Heart right ventricle (tissue), 16 donors: ENCODE measurements around the gene UBA5. TPM values are rescaled to one million over a fixed set of nuclear protein-coding genes. Genes with fewer than 3 reads are reported as not detected.

ENCODE experiments used
- ATAC-seq, 8 donors: fragments of 200-7000 bp; cut with Tn5 transposase; one replicate each; pipeline ENCODE4 v1.9.1; 2020; ENCODE audit warnings: mild to moderate bottlenecking in 8 of 8, moderate library complexity in 8 of 8, moderate number of reproducible peaks in 1 of 8
- DNase-seq, 2 donors: peaks; one replicate each; pipeline ENCODE4 v3.0.0-alpha.2; 2020
- H3K27ac ChIP-seq, 10 donors: fragments of 200-600 bp; sonication (generic) in 2 of 10; one replicate each; pipeline versions ENCODE4 v1.5.0 to v1.8.0; 2020 to 2022; ENCODE audit warnings: mild to moderate bottlenecking in 3 of 10
- H3K27me3 ChIP-seq, 7 donors: fragments of 200-600 bp; one replicate each; pipeline ENCODE4 v1.8.0; 2021 to 2022; ENCODE audit warnings: mild to moderate bottlenecking in 2 of 7
- H3K36me3 ChIP-seq, 9 donors: fragments of 200-600 bp; sonication (generic) in 1 of 9; one replicate each; pipeline versions ENCODE4 v1.5.0 to v1.8.0; 2020 to 2022; ENCODE audit warnings: mild to moderate bottlenecking in 2 of 9
- H3K4me1 ChIP-seq, 9 donors: fragments of 200-600 bp; sonication (generic) in 1 of 9; one replicate each; pipeline versions ENCODE4 v1.5.0 to v1.8.0; 2020 to 2022; ENCODE audit warnings: mild to moderate bottlenecking in 4 of 9
- H3K4me3 ChIP-seq, 10 donors: fragments of 200-600 bp; sonication (generic) in 2 of 10; one replicate each; pipeline versions ENCODE4 v1.5.0 to v1.8.0; 2020 to 2022; ENCODE audit warnings: mild to moderate bottlenecking in 7 of 10, moderate library complexity in 2 of 10
- H3K9me3 ChIP-seq, 11 donors: fragments of 200-600 bp in 10 of 11; sonication (generic) in 2 of 11; one replicate each; pipeline versions ENCODE4 v1.5.0 to v1.8.0; 2013 to 2022; ENCODE audit warnings: mild to moderate bottlenecking in 2 of 11, control low read depth in 1 of 11, moderate library complexity in 1 of 11
- CTCF ChIP-seq, 9 donors: fragments of 200-600 bp; sonication (generic) in 2 of 9; IDR thresholded peaks; one replicate each; pipeline versions ENCODE4 v1.5.0 to v1.8.0; 2021 to 2022; ENCODE audit warnings: antibody characterized with exemption in 9 of 9, mild to moderate bottlenecking in 5 of 9, moderate library complexity in 1 of 9
- WGBS, 2 donors: extraction: QIAGEN DNeasy Blood & Tissue Kit; methylation state at CpG; one replicate each; pipeline ENCODE4 v1.1.7; 2013; ENCODE audit warnings: inconsistent platforms in 1 of 2; 5-methylcytosine and 5-hydroxymethylcytosine counted together
- intact Hi-C, 10 donors: fragments of 100-400 bp; cut with DNase I; formaldehyde crosslinking; loops; one replicate each; pipeline versions ENCODE4 v1.11.1 to v1.14.2; 2022
- polyA plus RNA-seq, 2 donors: library from polyadenylated mRNA; stranded (reverse); fragments of 200-250 nt; gene quantifications; one replicate each; pipeline ENCODE4 v1.2.3, GENCODE V29; 2013
- total RNA-seq, 10 donors: library from RNA; stranded (reverse); fragmentation: NEBNext Ultra II Directional in 3 of 10; extraction: Animal tissue kit (Norgen Biotek cat#: 25700) in 3 of 10; gene quantifications; one replicate each; pipeline versions ENCODE4 v1.2.1 to v1.2.4, GENCODE V29; 2021 to 2023
- donor health status: Arrhythmogenic right ventricular cardiomyopathy.
- donor health status: ischemic (EF 13 %, LVEDD 7.1; RV severe dilation, severe dysfunction).
- donor health status: healthy with polysubstance abuse.
- donor health status: DM: no; HTN: yes; CAD: no.
- donor health status: DM: no; HTN: no; CAD: no.
- donor health status: ischemic (EF 25% LVEDD 6.9; RV normal size, moderate dysfunction).
- donor health status: ischemic (EF 25% LVEDD 5.7; RV mildly dilated, moderate dysfunction).
- donor health status: healthy.
- donor health status: DM: yes; HTN: yes; CAD: no.
- donor health status: Ischemic cardiomyopathy.
- donor health status: ischemic (EF 35%, LVEDD 5.7; RV mildly dilated, moderate dysfunction).
- donor health status: nonischemic (EF 11% LVEDD 7.7; RV severe dilation, severe dysfunction).
- donor health status: DM: yes; HTN: yes; CAD: no.
- donor health status: PGD.
- donor health status: ischemic (EF 29% LVEDD 5.4; RV normal size, mild dysfunction).
- donor health status: nonischemic (EF 23%, LVEDD 6.1; RV moderate dilation, normal function).

Gene UBA5
- total and polyA plus RNA-seq, 12 donors: 29.8 to 43.1 (median 37.6) TPM

- DNase-seq: no peak
- Histone ChIP-seq H3K36me3 (peaks cover 0 to 84% (median 13%) of the 10 kb centered on the region in 9 donors), H3K27me3 (no peaks in the 10 kb centered on the region), H3K27ac (no peak overlapping the region), H3K9me3 (no peaks in the 10 kb centered on the region), H3K4me1 (peaks cover 0 to 34% (median 23%) of the 10 kb centered on the region in 9 donors), H3K4me3 (no peak overlapping the region)
- intact Hi-C loops: loop anchor here in 1 of 10 donors (10.0 kb wide), 1 partner anchor 45 kb away; no protein-coding TSS in a partner anchor
- WGBS, 2 donors: 92 to 95% methylated on average over 5 of the region's 5 CpGs
- TF ChIP-seq CTCF (IDR thresholded peaks at IDR 0.05): no peak
- no peak for ATAC-seq
These were observed 9.2 kb downstream of the UBA5 start for GRCh38 chr3:132669256-132669777.

GRCh38 chr3:132675408-132675807 is 15.3 kb downstream of the UBA5 start:
- H3K36me3 ChIP-seq: peaks cover 0 to 100% (median 36%) of the 10 kb centered on the region in 9 donors
- intact Hi-C loops: loop anchor here in 1 of 10 donors (5.0 kb wide), 1 partner anchor 37 kb away; no protein-coding TSS in a partner anchor
- DNase-seq: no peak

GRCh38 chr3:132679911-132680310 is 19.8 kb downstream of the UBA5 start:
- ATAC-seq (no peak), DNase-seq (no peak)
- H3K27me3 ChIP-seq: no peaks in the 10 kb centered on the region
- no peaks in the 10 kb centered on the region for H3K9me3 ChIP-seq
- no peak overlapping the region for H3K27ac ChIP-seq
- no peaks in the 10 kb centered on the region for H3K4me1 ChIP-seq
- H3K4me3 ChIP-seq: no peak overlapping the region
- intact Hi-C loops: loop anchor here in 1 of 10 donors (5.0 kb wide), 1 partner anchor 32 kb away; no protein-coding TSS in a partner anchor
- TF ChIP-seq CTCF (IDR thresholded peaks at IDR 0.05): no peak
- 91 to 93% methylated on average over 5 of the region's 5 CpGs for WGBS, 2 donors
- H3K36me3 ChIP-seq: peaks cover 0 to 100% (median 56%) of the 10 kb centered on the region in 9 donors

More at GRCh38 chr3:132675408-132675807, 15.3 kb downstream of the UBA5 start:
- ATAC-seq: no peak
- no peak for TF ChIP-seq CTCF (IDR thresholded peaks at IDR 0.05)
- H3K9me3 ChIP-seq: no peaks in the 10 kb centered on the region
- H3K4me1 ChIP-seq: no peaks in the 10 kb centered on the region
- H3K27ac ChIP-seq: no peak overlapping the region
- H3K27me3 ChIP-seq: no peaks in the 10 kb centered on the region
- no peak overlapping the region for H3K4me3 ChIP-seq

- 97% methylated on average over 3 of the region's 3 CpGs for WGBS, 2 donors
- Histone ChIP-seq H3K36me3 (peaks cover 0 to 100% (median 59%) of the 10 kb centered on the region in 9 donors), H3K9me3 (no peaks in the 10 kb centered on the region), H3K4me3 (no peak overlapping the region), H3K4me1 (no peaks in the 10 kb centered on the region), H3K27me3 (no peaks in the 10 kb centered on the region), H3K27ac (no peak overlapping the region)
- intact Hi-C loops: no loop called here
- no peak for TF ChIP-seq CTCF (IDR thresholded peaks at IDR 0.05)
- ATAC-seq (no peak), DNase-seq (no peak)
These were observed 21.3 kb downstream of the UBA5 start for GRCh38 chr3:132681421-132681820.
